NCI-H460 (cell line): Measurements from ENCODE around the gene RSPH10B. TPM values are rescaled to one million over a fixed set of nuclear protein-coding genes. Genes with fewer than 3 reads are reported as not detected.
"Not testable (repeated sequence)": the region's sequence is repeated elsewhere in the genome, so short reads cannot be mapped to it uniquely, and the experiment has no call there.

Experiments
- DNase-seq: peaks from one replicate; pipeline ENCODE4 v3.0.0-alpha.2; 2016; ENCODE audit warnings: low read depth; ENCODE audit errors: extremely low read depth
- small RNA-seq, 2 experiments: library from RNA; depleted of rRNA; stranded (forward); fragments of <200 nt; gene quantifications; one replicate each; pipeline ENCODE3, GENCODE V24; 2014
- total RNA-seq: library from RNA; depleted of rRNA; stranded (reverse); fragments of >200 nt; shearing (Covaris generic); gene quantifications from 2 replicates; pipeline ENCODE4 v1.2.3, GENCODE V29; 2014; rRNA removed

Gene RSPH10B
- total RNA-seq, 1 experiment from 2014 or later: not detected

- not testable (repeated sequence) for DNase-seq
Measured at GRCh38 chr7:5930290-5930689, 40.2 kb downstream of the RSPH10B start.

- not testable (repeated sequence) for DNase-seq
Measured at GRCh38 chr7:5926263-5926870, 44.1 kb downstream of the RSPH10B start.

- DNase-seq: not testable (repeated sequence)
Measured at GRCh38 chr7:5924630-5925029, 45.9 kb downstream of the RSPH10B start.

GRCh38 chr7:5924180-5924579, 46.3 kb downstream of the RSPH10B start:
- not testable (repeated sequence) for DNase-seq

GRCh38 chr7:5916529-5916928, 54.0 kb downstream of the RSPH10B start:
- not testable (repeated sequence) for DNase-seq

- DNase-seq: not testable (repeated sequence)
Measured at GRCh38 chr7:5908835-5909234, 61.7 kb downstream of the RSPH10B start.

GRCh38 chr7:5904726-5905125, 65.8 kb downstream of the RSPH10B start:
- not testable (repeated sequence) for DNase-seq

- DNase-seq: not testable (repeated sequence)
Measured at GRCh38 chr7:5903002-5903401, 67.5 kb downstream of the RSPH10B start.

GRCh38 chr7:5898480-5899224, 71.8 kb downstream of the RSPH10B start, which contains the start of gene CCZ1:
Gene CCZ1 (plus strand): TSS chr7:5898733. CDS start chr7:5898800, 67 bp downstream.
- DNase-seq: peak; percentile 51

GRCh38 chr7:5897369-5897919, 73.0 kb downstream of the RSPH10B start:
- DNase-seq: not testable (repeated sequence)

GRCh38 chr7:5892498-5892897, 78.0 kb downstream of the RSPH10B start:
- no peak for DNase-seq

GRCh38 chr7:5890244-5890643, 80.2 kb downstream of the RSPH10B start:
- DNase-seq: not testable (repeated sequence)

- DNase-seq: not testable (repeated sequence)
Measured at GRCh38 chr7:5888021-5888420, 82.5 kb downstream of the RSPH10B start.

GRCh38 chr7:5884431-5884830, 86.1 kb downstream of the RSPH10B start:
- DNase-seq: not testable (repeated sequence)

GRCh38 chr7:5880106-5880505, 90.4 kb downstream of the RSPH10B start:
- DNase-seq: not testable (repeated sequence)

GRCh38 chr7:5879591-5879990, 90.9 kb downstream of the RSPH10B start:
- not testable (repeated sequence) for DNase-seq

Small RNAs within 50 kb of the gene (small RNA-seq; reads per million reads assigned to genes)
- 0 reads per million in 2 experiments for gene RF00019
- 3.1 to 6.8 reads per million in 2 experiments for gene SNORA80D

Other genes with a start within 250 kb of the RSPH10B start
- 26.0 and 30.6 TPM in 2 replicates for gene RNF216, start 189.0 kb downstream of the RSPH10B start, total RNA-seq
- not detected in 2 replicates for gene OCM, start 89.9 kb downstream of the RSPH10B start, total RNA-seq
- gene CCZ1, start 72.0 kb downstream of the RSPH10B start, total RNA-seq: 80.0 and 87.6 TPM in 2 replicates
- 20.4 and 24.8 TPM in 2 replicates for gene PMS2, start 38.4 kb upstream of the RSPH10B start, total RNA-seq
- 110 and 134 TPM in 2 replicates for gene AIMP2, start 38.6 kb upstream of the RSPH10B start, total RNA-seq
- gene ANKRD61, start 60.7 kb upstream of the RSPH10B start, total RNA-seq: 0.46 and 0.72 TPM in 2 replicates
- 108 and 115 TPM in 2 replicates for gene EIF2AK1, start 88.5 kb upstream of the RSPH10B start, total RNA-seq
- 6.7 and 8.3 TPM in 2 replicates for gene USP42, start 134.3 kb upstream of the RSPH10B start, total RNA-seq